AG04449 (cell line): Measurements from ENCODE around the gene ADH5.

ENCODE experiments used
- CTCF ChIA-PET: fragments of 350-600 bp; formaldehyde crosslinking; extraction: SDS; loops from one replicate; lab custom pipeline; 2021; ENCODE audit warnings: antibody characterized with exemption; lab: Yijun Ruan, JAX
- POLR2A ChIA-PET: fragments of 400-600, 350-600 bp; formaldehyde crosslinking; extraction: SDS; loops from one replicate; lab custom pipeline; 2020; ENCODE audit warnings: antibody characterized with exemption, inconsistent platforms; lab: Yijun Ruan, JAX
- DNase-seq: peaks from one replicate; pipeline ENCODE4 v3.0.0-alpha.2; 2010; ENCODE audit warnings: low read depth, low spot score
- H3K4me3 ChIP-seq: 2 replicates; pipeline ENCODE4 v1.5.1; 2011; ENCODE audit warnings: low read depth, mild to moderate bottlenecking, control low read depth, low read length
- CTCF ChIP-seq: IDR thresholded peaks from one replicate; pipeline ENCODE4 v1.5.1; 2011; ENCODE audit warnings: mild to moderate bottlenecking, moderate library complexity, low read length, control low read depth, inconsistent platforms; ENCODE audit not compliant: insufficient read depth; ENCODE audit errors: missing control alignments

The ADH5 gene

GRCh38 chr4:99047710-99048109, 40.9 kb downstream of the ADH5 start:
- no peak for TF ChIP-seq CTCF
- POLR2A ChIA-PET, result no interaction called here
- H3K4me3 ChIP-seq, result no peak overlapping the region
- DNase-seq, result no peak
- CTCF ChIA-PET, result interaction anchor here (1.8 kb wide), 1 partner anchor 9 kb away, joined by 20 read pairs; no protein-coding TSS in a partner anchor

GRCh38 chr4:99043346-99043745, 45.2 kb downstream of the ADH5 start:
- TF ChIP-seq CTCF, result no peak
- no peak for DNase-seq
- ChIA-PET CTCF (interaction anchor here (0.6 to 2.0 kb wide), 2 partner anchors 13 to 15 kb away, joined by 3 to 16 read pairs; no protein-coding TSS in a partner anchor), POLR2A (no interaction called here)
- H3K4me3 ChIP-seq, result no peak overlapping the region

GRCh38 chr4:99038213-99038612, 50.4 kb downstream of the ADH5 start:
- DNase-seq, result no peak
- TF ChIP-seq CTCF, result no peak
- POLR2A ChIA-PET, result no interaction called here
- H3K4me3 ChIP-seq, result no peak overlapping the region
- CTCF ChIA-PET, result interaction anchor here (1.8 kb wide), 1 partner anchor 21 kb away, joined by 4 read pairs; no protein-coding TSS in a partner anchor

- DNase-seq, result no peak
- no peak overlapping the region for H3K4me3 ChIP-seq
- POLR2A ChIA-PET, result no interaction called here
- CTCF ChIA-PET, result interaction anchor here (1.3 to 1.7 kb wide), 2 partner anchors 22 to 39 kb away, joined by 3 to 7 read pairs; partner anchors contain the start of gene METAP1
- TF ChIP-seq CTCF, result no peak
These were observed 54.6 kb downstream of the ADH5 start for GRCh38 chr4:99033956-99034355.

- H3K4me3 ChIP-seq, result no peak overlapping the region
- CTCF ChIA-PET, result interaction anchor here (0.7 to 4.0 kb wide), 3 partner anchors 23 to 89 kb away, joined by 4 to 21 read pairs (median 4); no protein-coding TSS in a partner anchor
- POLR2A ChIA-PET, result no interaction called here
- TF ChIP-seq CTCF, result no peak
- no peak for DNase-seq
These were observed 58.7 kb downstream of the ADH5 start for GRCh38 chr4:99029852-99030251.

- ChIA-PET CTCF (interaction anchor here (0.7 to 4.0 kb wide), 3 partner anchors 24 to 89 kb away, joined by 4 to 21 read pairs (median 4); no protein-coding TSS in a partner anchor), POLR2A (no interaction called here)
- H3K4me3 ChIP-seq, result no peak overlapping the region
- TF ChIP-seq CTCF, result no peak
- no peak for DNase-seq
These were observed 59.4 kb downstream of the ADH5 start for GRCh38 chr4:99029018-99029735.
